GM23248 (cell line): ENCODE measurements around the gene NOC2L. TPM values are rescaled to one million over a fixed set of nuclear protein-coding genes. Genes with fewer than 3 reads are reported as not detected.
A peak's percentile ranks its signal among the peaks of the same experiment; 100 is the strongest.

ENCODE experiments used
- DNase-seq: peaks from one replicate; pipeline ENCODE4 v3.0.0-alpha.2; 2015
- H2AFZ ChIP-seq: fragments of 200-600 bp; sonication (generic); 2 replicates; pipeline ENCODE4 v1.6.1; 2016; ENCODE audit warnings: antibody characterized with exemption
- H3F3A ChIP-seq: fragments of 200-600 bp; sonication (generic); 2 replicates; pipeline ENCODE4 v1.6.1; 2016; ENCODE audit warnings: mild to moderate bottlenecking, antibody characterized with exemption, mixed run types; ENCODE audit not compliant: insufficient read depth
- H3K27ac ChIP-seq: fragments of 200-600 bp; sonication (generic); 2 replicates; pipeline ENCODE4 v1.5.1; 2016; ENCODE audit warnings: mild to moderate bottlenecking
- H3K27me3 ChIP-seq: fragments of 200-600 bp; sonication (generic); replicated peaks from 2 replicates; pipeline ENCODE4 v1.6.1; 2016; ENCODE audit warnings: mild to moderate bottlenecking; ENCODE audit not compliant: insufficient read depth
- H3K36me3 ChIP-seq: fragments of 200-600 bp; sonication (generic); 2 replicates; pipeline ENCODE4 v1.6.1; 2016; ENCODE audit warnings: low read depth, mild to moderate bottlenecking
- H3K4me1 ChIP-seq: fragments of 200-600 bp; sonication (generic); 2 replicates; pipeline ENCODE4 v1.6.1; 2016; ENCODE audit warnings: mild to moderate bottlenecking; ENCODE audit not compliant: insufficient read depth
- H3K4me2 ChIP-seq: fragments of 200-600 bp; sonication (generic); one replicate; pipeline ENCODE4 v1.6.1; 2016; ENCODE audit warnings: mild to moderate bottlenecking; ENCODE audit not compliant: unreplicated experiment
- H3K4me3 ChIP-seq: fragments of 200-600 bp; sonication (generic); 2 replicates; pipeline ENCODE4 v1.5.1; 2016; ENCODE audit warnings: mild to moderate bottlenecking
- H3K79me2 ChIP-seq: fragments of 200-600 bp; sonication (generic); 2 replicates; pipeline ENCODE4 v1.6.1; 2016; ENCODE audit warnings: mild to moderate bottlenecking; ENCODE audit not compliant: insufficient read depth
- H3K9ac ChIP-seq: fragments of 200-600 bp; sonication (generic); 2 replicates; pipeline ENCODE4 v1.6.1; 2016; ENCODE audit warnings: mild to moderate bottlenecking
- H3K9me2 ChIP-seq: fragments of 200-600 bp; sonication (generic); 2 replicates; pipeline ENCODE4 v1.6.1; 2016; ENCODE audit warnings: mixed run types, mild to moderate bottlenecking, moderate library complexity; ENCODE audit not compliant: insufficient read depth
- H3K9me3 ChIP-seq: fragments of 200-600 bp; sonication (generic); one replicate; pipeline ENCODE4 v1.6.1; 2017; ENCODE audit warnings: low read depth
- H4K20me1 ChIP-seq: fragments of 200-600 bp; sonication (generic); 2 replicates; pipeline ENCODE4 v1.6.0; 2016; ENCODE audit not compliant: insufficient read depth
- EZH2 ChIP-seq: fragments of 200-600 bp; sonication (generic); IDR thresholded peaks from 2 replicates; pipeline ENCODE4 v1.6.1; 2018; ENCODE audit warnings: antibody characterized with exemption, mild to moderate bottlenecking; ENCODE audit not compliant: insufficient read depth, poor library complexity, severe bottlenecking
- EZH2phosphoT487 ChIP-seq: fragments of 200-600 bp; sonication (generic); IDR thresholded peaks from 2 replicates; pipeline ENCODE4 v1.6.1; 2018; ENCODE audit warnings: antibody characterized with exemption, moderate library complexity, mild to moderate bottlenecking, low read depth; ENCODE audit not compliant: insufficient read depth
- WGBS, 2 experiments: methylation state at CpG; one replicate each; pipeline ENCODE4 v1.1.6; 2015 to 2017; ENCODE audit warnings: low lambda C conversion rate in 2 of 2, low coverage in 1 of 2; ENCODE audit errors: missing lambda C conversion rate in 2 of 2; 5-methylcytosine and 5-hydroxymethylcytosine counted together
- in situ Hi-C: fragments of 300-500 bp; cut with MboI; formaldehyde crosslinking; loops from 2 replicates; pipeline ENCODE4 v1.15.0; 2020
- polyA plus RNA-seq: library from polyadenylated mRNA; unstranded; fragments of >200 nt; fragmentation: Nextera tagmentation; extraction: Ambion mirVana; gene quantifications from 2 replicates; pipeline ENCODE4 v1.2.1, GENCODE V29; 2016
- total RNA-seq: library from RNA; depleted of rRNA; stranded (reverse); fragments of >200 nt; shearing (Covaris generic); gene quantifications from 2 replicates; pipeline ENCODE4 v1.2.3, GENCODE V29; 2014

Gene NOC2L
- total and polyA plus RNA-seq, 2 experiments from 2014 or later: 64.0 to 67.3 TPM

- Histone ChIP-seq H4K20me1 (no peaks in the 10 kb centered on the region), H3K9ac (no peak overlapping the region), H3K4me3 (no peak overlapping the region), H3K27ac (peak overlapping the region; percentile 31), H3K9me3 (no peaks in the 10 kb centered on the region), H3K4me2 (no peak overlapping the region), H3K9me2 (no peaks in the 10 kb centered on the region), H3K4me1 (peaks cover 25% of the 10 kb centered on the region; the same call in 1 of the 2 replicates), H3K79me2 (no peaks in the 10 kb centered on the region), H3K27me3 (no peaks in the 10 kb centered on the region), H3K36me3 (no peaks in the 10 kb centered on the region), H3F3A (no peaks in the 10 kb centered on the region), H2AFZ (no peak overlapping the region)
- WGBS, 2 experiments: 54 to 63% methylated on average over 15 of the region's 15 CpGs
- peak; percentile 80 for DNase-seq
- TF ChIP-seq EZH2phosphoT487: no peak
- no peak for TF ChIP-seq EZH2
- in situ Hi-C loops: no loop called here
These were observed 20.9 kb downstream of the NOC2L start for GRCh38 chr1:938088-938683.

- in situ Hi-C loops: no loop called here
- WGBS, 2 experiments: 94 to 96% methylated on average over 14 to 16 of the region's 16 CpGs
- H3K9me2 ChIP-seq: no peaks in the 10 kb centered on the region
- TF ChIP-seq EZH2 (no peak), EZH2phosphoT487 (no peak)
- no peak overlapping the region for H3K4me2 ChIP-seq
- DNase-seq: no peak
- H3K79me2 ChIP-seq: no peaks in the 10 kb centered on the region
- H3K4me1 ChIP-seq: peaks cover 25% of the 10 kb centered on the region; the same call in 1 of the 2 replicates
- H2AFZ ChIP-seq: no peak overlapping the region
- H3K27me3 ChIP-seq: no peaks in the 10 kb centered on the region
- H3K36me3 ChIP-seq: no peaks in the 10 kb centered on the region
- no peak overlapping the region for H3K4me3 ChIP-seq
- no peaks in the 10 kb centered on the region for H3K9me3 ChIP-seq
- H3F3A ChIP-seq: no peaks in the 10 kb centered on the region
- H3K27ac ChIP-seq: no peak overlapping the region
- H4K20me1 ChIP-seq: no peaks in the 10 kb centered on the region
- no peak overlapping the region for H3K9ac ChIP-seq
These were observed 21.5 kb downstream of the NOC2L start for GRCh38 chr1:937521-937920.

GRCh38 chr1:936348-937264 lies 22.4 kb downstream of the NOC2L start:
- Histone ChIP-seq H2AFZ (no peak overlapping the region), H3K4me3 (no peak overlapping the region), H4K20me1 (no peaks in the 10 kb centered on the region), H3F3A (no peaks in the 10 kb centered on the region; the same call in 1 of the 2 replicates), H3K9me2 (no peaks in the 10 kb centered on the region), H3K9me3 (no peaks in the 10 kb centered on the region), H3K27ac (no peak overlapping the region), H3K9ac (no peak overlapping the region), H3K4me2 (no peak overlapping the region), H3K36me3 (no peaks in the 10 kb centered on the region), H3K27me3 (no peaks in the 10 kb centered on the region), H3K79me2 (no peaks in the 10 kb centered on the region), H3K4me1 (peaks cover 22% of the 10 kb centered on the region; the same call in 1 of the 2 replicates)
- no peak for DNase-seq
- in situ Hi-C loops: no loop called here
- 82 to 83% methylated on average over 28 to 43 of the region's 45 CpGs for WGBS, 2 experiments
- no peak for TF ChIP-seq EZH2phosphoT487
- no peak for TF ChIP-seq EZH2

DNA sequence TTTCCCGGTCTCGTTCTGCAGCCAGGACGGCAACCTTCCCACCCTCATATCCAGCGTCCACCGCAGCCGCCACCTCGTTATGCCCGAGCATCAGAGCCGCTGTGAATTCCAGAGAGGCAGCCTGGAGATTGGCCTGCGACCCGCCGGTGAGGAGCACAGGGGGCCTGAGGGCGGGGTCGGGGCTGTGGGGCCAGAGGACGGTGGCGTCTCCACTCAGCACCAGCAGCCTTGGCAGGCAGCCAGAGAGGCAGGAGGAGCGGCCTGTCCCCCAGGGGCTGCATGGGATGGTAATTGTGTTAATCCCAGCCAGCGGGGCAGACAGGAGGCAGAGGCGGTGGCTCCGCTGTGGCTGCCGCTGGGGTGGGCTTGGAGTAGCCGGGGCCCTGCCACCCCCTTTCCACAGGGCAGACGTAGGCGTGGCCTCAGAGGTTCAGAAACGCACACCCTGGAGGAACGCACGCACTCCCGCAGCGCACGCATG lies 23.3 kb downstream of the NOC2L start:
- DNase-seq: peak; percentile 33
- Histone ChIP-seq H3K4me3 (no peak overlapping the region), H3K79me2 (peaks cover 4% of the 10 kb centered on the region; the same call in 1 of the 2 replicates), H3K4me2 (no peak overlapping the region), H3K27me3 (no peaks in the 10 kb centered on the region), H3K9me2 (no peaks in the 10 kb centered on the region), H4K20me1 (no peaks in the 10 kb centered on the region), H3K9ac (no peak overlapping the region), H3K9me3 (no peaks in the 10 kb centered on the region), H3K27ac (no peak overlapping the region), H3K4me1 (peaks cover 16% of the 10 kb centered on the region; the same call in 1 of the 2 replicates), H2AFZ (no peak overlapping the region), H3F3A (no peaks in the 10 kb centered on the region; the same call in 1 of the 2 replicates), H3K36me3 (no peaks in the 10 kb centered on the region)
- 37 to 43% methylated on average over 18 to 30 of the region's 30 CpGs for WGBS, 2 experiments
- in situ Hi-C loops: no loop called here
- TF ChIP-seq EZH2phosphoT487 (no peak), EZH2 (no peak)
